Spinal cord (tissue), 10 donors: Measurements from ENCODE around the gene MTRF1. TPM values are rescaled to one million over a fixed set of nuclear protein-coding genes. Genes with fewer than 3 reads are reported as not detected.
"Not testable (repeated sequence)": the region's sequence is repeated elsewhere in the genome, so short reads cannot be mapped to it uniquely, and the experiment has no call there.

Source experiments
- DNase-seq, 6 donors: peaks; one replicate each; pipeline versions ENCODE4 v3.0.0 to v3.0.0-alpha.2; 2013 to 2015; ENCODE audit warnings: low spot score in 6 of 6, low read depth in 4 of 6
- H3K27ac ChIP-seq: one replicate; pipeline ENCODE4 v1.5.1; 2013; ENCODE audit warnings: low read depth, low read length, control low read depth
- H3K27me3 ChIP-seq: one replicate; pipeline ENCODE4 v1.6.1; 2013; ENCODE audit warnings: low read length; ENCODE audit not compliant: control insufficient read depth, insufficient read depth
- H3K36me3 ChIP-seq: one replicate; pipeline ENCODE4 v1.6.1; 2013; ENCODE audit warnings: low read length; ENCODE audit not compliant: control insufficient read depth, insufficient read depth
- H3K4me1 ChIP-seq: one replicate; pipeline ENCODE4 v1.6.1; 2013; ENCODE audit warnings: low read length; ENCODE audit not compliant: control insufficient read depth, insufficient read depth
- H3K4me3 ChIP-seq: one replicate; pipeline ENCODE4 v1.5.1; 2013; ENCODE audit warnings: low read depth, low read length, control low read depth
- H3K9me3 ChIP-seq: one replicate; pipeline ENCODE4 v1.6.1; 2013; ENCODE audit warnings: low read length; ENCODE audit not compliant: control insufficient read depth, insufficient read depth
- WGBS: methylation state at CpG from one replicate; pipeline ENCODE4 v1.1.5; 2013; ENCODE audit warnings: missing lambda C conversion rate; ENCODE audit not compliant: insufficient coverage; 5-methylcytosine and 5-hydroxymethylcytosine counted together
- polyA plus RNA-seq, 2 donors: library from polyadenylated mRNA; unstranded; fragments of 120-200 nt; gene quantifications; one replicate each; pipeline ENCODE4 v1.2.1, GENCODE V29; 2013; ENCODE audit not compliant: insufficient read length in 2 of 2
- total RNA-seq, 2 donors: library from RNA; depleted of rRNA in 1 of 2; stranded (reverse); fragments of 120-200 nt in 1 of 2; fragments of >200 nt in 1 of 2; gene quantifications; one replicate each; pipeline versions ENCODE4 v1.2.3 to v1.2.4, GENCODE V29; 2013 to 2014
- donor health status: healthy.

The MTRF1 gene
- total and polyA plus RNA-seq, 4 donors: 12.2 to 17.4 (median 16.1) TPM

DNA sequence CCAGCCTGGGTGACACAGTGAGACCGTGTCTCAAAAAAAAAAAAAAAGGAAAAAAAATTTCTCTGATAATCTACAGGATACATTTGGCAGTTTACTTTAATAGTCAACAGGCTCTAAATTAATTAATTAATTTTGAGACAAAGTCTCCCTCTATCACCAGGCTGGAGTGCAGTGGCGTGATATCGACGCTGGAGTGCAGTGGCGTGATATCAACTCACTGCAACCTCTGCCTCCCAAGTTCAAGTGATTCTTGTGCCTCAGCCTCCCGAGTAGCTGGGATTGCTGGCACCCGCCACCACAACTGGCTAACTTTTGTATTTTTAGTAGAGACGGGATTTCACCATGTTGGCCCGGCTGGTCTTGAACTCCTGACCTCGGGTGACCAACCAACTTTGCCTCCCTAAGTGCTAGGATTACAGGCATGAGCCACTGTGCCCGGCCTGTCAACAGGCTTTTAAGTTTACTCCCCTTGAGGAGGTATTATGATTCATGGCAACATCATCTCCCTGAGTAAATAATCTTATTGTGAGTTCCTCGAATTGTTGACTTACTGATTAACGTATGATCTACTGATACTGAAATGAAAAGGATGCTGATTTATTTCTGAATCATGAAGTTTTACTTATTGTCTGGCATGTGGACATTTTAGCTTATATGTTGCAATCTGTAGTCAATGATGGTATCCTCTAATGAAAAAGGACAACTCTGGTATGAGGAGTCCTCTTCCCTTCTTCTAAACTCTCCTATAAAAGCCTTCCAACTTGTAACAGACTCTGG is 21.3 kb upstream of the MTRF1 start:
- no peaks in the 10 kb centered on the region for H3K4me1 ChIP-seq
- H3K4me3 ChIP-seq: no peak overlapping the region
- WGBS: 96% methylated on average over 8 of the region's 13 CpGs
- no peak overlapping the region for H3K27ac ChIP-seq
- H3K27me3 ChIP-seq: no peaks in the 10 kb centered on the region
- no peak for DNase-seq
- H3K36me3 ChIP-seq: no peaks in the 10 kb centered on the region
- H3K9me3 ChIP-seq: no peaks in the 10 kb centered on the region

GRCh38 chr13:41282129-41282571 is 18.8 kb upstream of the MTRF1 start:
- no peak for DNase-seq
- 76% methylated on average over 4 of the region's 5 CpGs for WGBS
- Histone ChIP-seq H3K4me1 (no peaks in the 10 kb centered on the region), H3K27me3 (no peaks in the 10 kb centered on the region), H3K36me3 (no peaks in the 10 kb centered on the region), H3K27ac (no peak overlapping the region), H3K4me3 (no peak overlapping the region), H3K9me3 (no peaks in the 10 kb centered on the region)

- 42% methylated on average over 2 of the region's 2 CpGs for WGBS
- not testable (repeated sequence) for DNase-seq, H3K4me3 ChIP-seq, H3K27me3 ChIP-seq, H3K27ac ChIP-seq, H3K36me3 ChIP-seq, H3K9me3 ChIP-seq, H3K4me1 ChIP-seq
Observed at GRCh38 chr13:41279156-41279555, 15.8 kb upstream of the MTRF1 start.

- no peak overlapping the region for H3K4me3 ChIP-seq
- H3K9me3 ChIP-seq: no peaks in the 10 kb centered on the region
- no peaks in the 10 kb centered on the region for H3K4me1 ChIP-seq
- no peak for DNase-seq
- H3K36me3 ChIP-seq: no peaks in the 10 kb centered on the region
- no peak overlapping the region for H3K27ac ChIP-seq
- H3K27me3 ChIP-seq: no peaks in the 10 kb centered on the region
Observed at GRCh38 chr13:41276824-41277223, 13.4 kb upstream of the MTRF1 start.

DNA sequence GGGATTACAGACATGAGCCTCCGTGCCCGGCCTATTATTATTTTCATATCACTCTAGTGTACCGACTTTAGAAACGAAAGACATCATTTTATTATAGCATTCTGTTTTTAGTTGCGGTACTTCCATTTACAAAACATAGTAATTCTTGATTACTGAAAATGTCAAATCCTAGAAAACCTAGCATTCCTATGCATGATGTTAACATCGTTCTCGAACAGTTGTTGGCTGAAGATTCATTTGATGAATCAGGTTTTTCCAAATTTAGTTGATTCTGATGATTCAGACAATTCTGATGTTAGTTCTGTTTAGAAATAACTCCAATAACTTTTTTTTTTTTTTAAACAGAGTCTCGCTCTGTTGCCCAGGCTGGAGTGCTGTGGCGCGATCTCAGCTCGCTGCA is 11.5 kb upstream of the MTRF1 start:
- no peaks in the 10 kb centered on the region for H3K27me3 ChIP-seq

DNA sequence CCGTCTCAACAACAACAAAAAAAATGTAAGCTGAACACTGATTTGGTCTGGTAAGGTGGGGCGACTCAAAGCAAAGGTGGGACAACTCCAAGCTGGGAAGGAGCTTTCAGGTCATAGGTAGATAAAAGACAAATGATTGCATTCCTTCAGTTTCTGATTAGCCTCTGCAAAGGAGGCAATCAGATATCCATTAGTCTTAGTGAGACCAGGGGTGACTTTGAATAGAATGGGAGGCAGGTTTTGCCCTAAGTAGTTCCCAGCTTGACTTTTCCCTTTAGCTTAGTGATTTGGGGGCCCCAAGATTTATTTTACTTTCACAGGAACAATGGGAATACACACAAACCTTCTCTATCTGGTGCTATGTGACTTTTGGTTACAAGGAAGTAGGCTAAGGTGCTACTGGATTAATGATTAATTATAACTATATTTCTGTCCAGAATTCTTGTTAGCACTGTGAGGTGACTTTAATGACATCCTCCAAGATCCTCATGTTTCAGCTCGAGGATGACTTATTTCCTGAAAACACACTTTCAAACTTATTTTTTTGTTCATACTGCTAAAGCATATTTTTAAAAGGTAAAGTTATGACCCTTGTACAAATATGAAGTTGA is 10.6 kb upstream of the MTRF1 start:
- Histone ChIP-seq H3K36me3 (no peaks in the 10 kb centered on the region), H3K27ac (no peak overlapping the region), H3K27me3 (no peaks in the 10 kb centered on the region), H3K9me3 (no peaks in the 10 kb centered on the region), H3K4me1 (no peaks in the 10 kb centered on the region), H3K4me3 (no peak overlapping the region)
- no peak for DNase-seq
- WGBS: 100% methylated on average over 1 of the region's 3 CpGs

More for the DNA sequence above, 11.5 kb upstream of the MTRF1 start:
- no peak overlapping the region for H3K4me3 ChIP-seq
- H3K9me3 ChIP-seq: no peaks in the 10 kb centered on the region
- H3K27ac ChIP-seq: no peak overlapping the region
- no peaks in the 10 kb centered on the region for H3K36me3 ChIP-seq
- DNase-seq: no peak
- 100% methylated on average over 1 of the region's 11 CpGs for WGBS
- no peaks in the 10 kb centered on the region for H3K4me1 ChIP-seq

DNA sequence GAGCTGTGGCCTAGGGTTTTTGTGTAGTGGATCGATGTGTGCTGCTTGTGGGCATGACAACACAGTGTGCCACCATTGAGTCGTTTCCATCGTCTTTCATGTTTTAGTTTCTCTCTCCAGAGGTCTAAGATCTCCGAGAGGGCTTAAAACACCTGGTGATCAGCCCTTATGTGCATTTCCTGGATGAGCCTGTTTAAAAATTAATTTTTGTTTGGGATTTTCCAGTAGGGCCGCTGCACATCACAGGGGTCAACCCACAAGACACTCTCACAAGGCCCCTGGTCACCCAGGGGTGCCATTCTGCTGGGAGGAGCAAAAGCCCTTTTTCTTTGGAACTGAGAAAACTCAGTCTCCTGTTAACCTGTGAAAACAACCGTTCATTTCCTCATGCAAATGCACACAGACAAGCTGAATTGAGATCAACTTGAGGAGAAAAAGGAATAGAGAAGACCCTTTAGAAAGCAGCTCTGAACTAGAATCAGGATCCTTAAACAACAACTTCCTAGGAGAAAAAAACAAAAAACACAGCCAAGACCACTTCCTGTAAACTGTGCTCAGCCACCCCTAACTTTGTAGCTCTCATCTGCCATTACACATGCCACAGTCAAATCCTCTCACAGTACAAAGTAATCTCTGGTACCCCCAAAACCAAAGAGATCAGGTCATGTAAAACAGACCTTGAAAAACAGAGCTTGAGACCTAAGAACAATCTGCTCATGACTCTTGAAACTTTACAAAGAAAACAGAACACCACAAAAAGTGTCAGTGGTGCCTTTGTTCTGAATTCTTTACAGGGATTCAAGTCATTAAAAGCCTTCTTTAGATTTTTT is 8.3 kb upstream of the MTRF1 start:
- Histone ChIP-seq H3K36me3 (no peaks in the 10 kb centered on the region), H3K27me3 (no peaks in the 10 kb centered on the region), H3K4me1 (no peaks in the 10 kb centered on the region), H3K27ac (no peak overlapping the region), H3K4me3 (no peak overlapping the region), H3K9me3 (peaks cover 5% of the 10 kb centered on the region)
- WGBS: 89% methylated on average over 4 of the region's 6 CpGs
- DNase-seq: no peak

- H3K9me3 ChIP-seq: peaks cover 5% of the 10 kb centered on the region
- H3K27ac ChIP-seq: no peak overlapping the region
- H3K4me1 ChIP-seq: no peaks in the 10 kb centered on the region
- no peaks in the 10 kb centered on the region for H3K27me3 ChIP-seq
- H3K4me3 ChIP-seq: no peak overlapping the region
- DNase-seq: peak in 2 of 6 donors; percentile 9 to 21
- WGBS: no CpG with 5 or more reads among the region's 1 CpG
- H3K36me3 ChIP-seq: no peaks in the 10 kb centered on the region
Observed at GRCh38 chr13:41268764-41269163, 5.4 kb upstream of the MTRF1 start.

GRCh38 chr13:41267106-41267505 is 3.7 kb upstream of the MTRF1 start:
- peaks cover 3% of the 10 kb centered on the region for H3K4me1 ChIP-seq
- DNase-seq: no peak
- H3K27me3 ChIP-seq: no peaks in the 10 kb centered on the region
- no peak overlapping the region for H3K27ac ChIP-seq
- peaks cover 5% of the 10 kb centered on the region for H3K9me3 ChIP-seq
- H3K4me3 ChIP-seq: no peak overlapping the region
- no peaks in the 10 kb centered on the region for H3K36me3 ChIP-seq
